ENCODE data around the gene P2RX4. TPM values are rescaled to one million over a fixed set of nuclear protein-coding genes. Genes with fewer than 3 reads are reported as not detected.

Gene P2RX4
- total RNA-seq, 2 donors from 2014 or later = 11.5 to 21.1 TPM

DNA sequence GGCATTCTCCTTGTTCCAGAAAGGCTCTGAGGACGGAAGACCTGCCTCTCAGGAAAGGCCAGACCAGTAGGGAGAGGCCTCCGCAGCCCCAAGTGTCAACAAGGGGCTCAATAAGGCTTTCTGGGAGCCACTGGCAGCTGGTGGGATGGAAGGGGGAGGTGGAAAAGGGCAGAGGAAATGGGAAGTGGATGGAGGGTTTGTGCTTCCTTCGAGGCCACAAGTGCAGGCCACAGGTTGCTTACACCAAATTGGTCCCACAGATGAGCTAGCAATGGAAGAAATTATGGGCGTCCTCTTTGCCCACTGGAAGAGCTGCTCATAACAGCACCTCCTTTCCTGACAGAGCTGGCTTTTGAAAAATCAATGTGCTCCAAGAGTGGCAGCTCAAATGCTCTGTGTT, 28.2 kb downstream of the P2RX4 start:
- no peak for DNase-seq
- Histone ChIP-seq H3K27me3 (ENCODE audit: control insufficient read depth, insufficient read depth, low read length, poor library complexity, severe bottlenecking) (no peaks in the 10 kb centered on the region), H3K4me1 (ENCODE audit: control insufficient read depth, insufficient read depth, low read length) (peaks cover 24% of the 10 kb centered on the region), H3K27ac (ENCODE audit: low read depth, low read length) (peak overlapping the region; percentile 74), H3K9ac (ENCODE audit: extremely low read depth, low read length, poor library complexity, severe bottlenecking) (no peak overlapping the region), H3K4me3 (ENCODE audit: low read length) (no peak overlapping the region), H3K36me3 (ENCODE audit: control insufficient read depth, insufficient read depth, low read length) (peaks cover 48% of the 10 kb centered on the region), H3K9me3 (ENCODE audit: control insufficient read depth, low read length) (no peaks in the 10 kb centered on the region)
- no peak overlapping the region for H3K4me3 Mint-ChIP-seq
- peaks cover 19% of the 10 kb centered on the region for H3K4me1 Mint-ChIP-seq
- H3K36me3 Mint-ChIP-seq (ENCODE audit: low read depth) = peaks cover 56% of the 10 kb centered on the region
- 78 to 90% methylated on average over 4 of the region's 4 CpGs for WGBS, 2 experiments (ENCODE audit: insufficient coverage in 1 of 2, insufficient read length in 1 of 2)
- H3K27me3 Mint-ChIP-seq (ENCODE audit: insufficient read depth) = no peaks in the 10 kb centered on the region
- TF ChIP-seq, protein P1, sequence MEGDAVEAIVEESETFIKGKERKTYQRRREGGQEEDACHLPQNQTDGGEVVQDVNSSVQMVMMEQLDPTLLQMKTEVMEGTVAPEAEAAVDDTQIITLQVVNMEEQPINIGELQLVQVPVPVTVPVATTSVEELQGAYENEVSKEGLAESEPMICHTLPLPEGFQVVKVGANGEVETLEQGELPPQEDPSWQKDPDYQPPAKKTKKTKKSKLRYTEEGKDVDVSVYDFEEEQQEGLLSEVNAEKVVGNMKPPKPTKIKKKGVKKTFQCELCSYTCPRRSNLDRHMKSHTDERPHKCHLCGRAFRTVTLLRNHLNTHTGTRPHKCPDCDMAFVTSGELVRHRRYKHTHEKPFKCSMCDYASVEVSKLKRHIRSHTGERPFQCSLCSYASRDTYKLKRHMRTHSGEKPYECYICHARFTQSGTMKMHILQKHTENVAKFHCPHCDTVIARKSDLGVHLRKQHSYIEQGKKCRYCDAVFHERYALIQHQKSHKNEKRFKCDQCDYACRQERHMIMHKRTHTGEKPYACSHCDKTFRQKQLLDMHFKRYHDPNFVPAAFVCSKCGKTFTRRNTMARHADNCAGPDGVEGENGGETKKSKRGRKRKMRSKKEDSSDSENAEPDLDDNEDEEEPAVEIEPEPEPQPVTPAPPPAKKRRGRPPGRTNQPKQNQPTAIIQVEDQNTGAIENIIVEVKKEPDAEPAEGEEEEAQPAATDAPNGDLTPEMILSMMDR (conservative IDR thresholded peaks at IDR 0.05) = no peak
- no peak overlapping the region for H3K27ac Mint-ChIP-seq
- no peaks in the 10 kb centered on the region for H3K9me3 Mint-ChIP-seq

DNA sequence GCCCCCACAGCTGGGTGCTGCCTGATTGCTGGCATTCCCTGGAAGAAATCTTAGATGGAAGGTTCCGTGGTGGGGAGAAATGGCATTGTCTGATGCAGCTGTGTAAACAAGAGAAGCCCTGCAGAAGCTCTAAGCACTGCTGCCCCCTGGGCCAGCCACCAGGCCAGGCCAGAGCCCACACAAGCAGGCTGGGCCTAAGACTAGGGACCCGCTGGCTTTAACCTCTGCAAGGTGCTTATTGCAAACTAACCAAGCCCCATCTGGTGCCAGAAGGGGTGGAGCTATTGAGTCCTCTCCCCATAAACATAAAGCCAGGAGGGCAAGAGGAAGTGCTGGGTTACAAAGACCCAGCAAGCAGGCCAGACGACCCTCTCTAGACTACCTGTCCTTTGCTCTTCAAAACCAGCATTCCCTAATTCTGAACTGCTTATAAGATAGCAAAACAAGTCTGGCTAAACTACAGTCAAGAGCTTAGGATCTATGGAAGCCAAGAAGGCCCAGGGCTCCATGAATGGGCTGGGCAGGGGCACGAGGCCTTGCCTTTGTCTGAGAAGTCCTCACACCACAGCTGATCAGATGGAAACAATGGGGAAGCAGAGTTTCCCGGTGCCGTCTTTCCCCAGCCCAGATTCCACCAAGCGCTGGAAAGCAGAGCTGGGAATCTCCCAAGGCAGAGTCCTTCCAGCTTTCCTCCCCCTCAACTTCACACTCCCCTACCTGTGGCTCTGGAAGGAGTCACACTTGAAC, 28.8 kb downstream of the P2RX4 start:
- peak; percentile 79 for DNase-seq
- no peaks in the 10 kb centered on the region for H3K27me3 ChIP-seq (ENCODE audit: control insufficient read depth, insufficient read depth, low read length, poor library complexity, severe bottlenecking)
- no peak overlapping the region for H3K4me3 ChIP-seq (ENCODE audit: low read length)
- 54 to 68% methylated on average over 5 to 7 of the region's 7 CpGs for WGBS, 2 experiments (ENCODE audit: insufficient coverage in 1 of 2, insufficient read length in 1 of 2)
- no peaks in the 10 kb centered on the region for H3K27me3 Mint-ChIP-seq (ENCODE audit: insufficient read depth)
- no peak overlapping the region for H3K4me3 Mint-ChIP-seq
- peak overlapping the region; percentile 74 for H3K27ac ChIP-seq (ENCODE audit: low read depth, low read length)
- TF ChIP-seq, protein P1 (conservative IDR thresholded peaks at IDR 0.05) = peak; percentile 51
- peaks cover 63% of the 10 kb centered on the region for H3K36me3 Mint-ChIP-seq (ENCODE audit: low read depth)
- peaks cover 55% of the 10 kb centered on the region for H3K36me3 ChIP-seq (ENCODE audit: control insufficient read depth, insufficient read depth, low read length)
- H3K9me3 ChIP-seq (ENCODE audit: control insufficient read depth, low read length) = no peaks in the 10 kb centered on the region
- H3K27ac Mint-ChIP-seq = peak overlapping the region; percentile 90
- H3K9ac ChIP-seq (ENCODE audit: extremely low read depth, low read length, poor library complexity, severe bottlenecking) = peak overlapping the region; percentile 16
- no peaks in the 10 kb centered on the region for H3K9me3 Mint-ChIP-seq
- peaks cover 19% of the 10 kb centered on the region for H3K4me1 Mint-ChIP-seq
- H3K4me1 ChIP-seq (ENCODE audit: control insufficient read depth, insufficient read depth, low read length) = peaks cover 24% of the 10 kb centered on the region

DNA sequence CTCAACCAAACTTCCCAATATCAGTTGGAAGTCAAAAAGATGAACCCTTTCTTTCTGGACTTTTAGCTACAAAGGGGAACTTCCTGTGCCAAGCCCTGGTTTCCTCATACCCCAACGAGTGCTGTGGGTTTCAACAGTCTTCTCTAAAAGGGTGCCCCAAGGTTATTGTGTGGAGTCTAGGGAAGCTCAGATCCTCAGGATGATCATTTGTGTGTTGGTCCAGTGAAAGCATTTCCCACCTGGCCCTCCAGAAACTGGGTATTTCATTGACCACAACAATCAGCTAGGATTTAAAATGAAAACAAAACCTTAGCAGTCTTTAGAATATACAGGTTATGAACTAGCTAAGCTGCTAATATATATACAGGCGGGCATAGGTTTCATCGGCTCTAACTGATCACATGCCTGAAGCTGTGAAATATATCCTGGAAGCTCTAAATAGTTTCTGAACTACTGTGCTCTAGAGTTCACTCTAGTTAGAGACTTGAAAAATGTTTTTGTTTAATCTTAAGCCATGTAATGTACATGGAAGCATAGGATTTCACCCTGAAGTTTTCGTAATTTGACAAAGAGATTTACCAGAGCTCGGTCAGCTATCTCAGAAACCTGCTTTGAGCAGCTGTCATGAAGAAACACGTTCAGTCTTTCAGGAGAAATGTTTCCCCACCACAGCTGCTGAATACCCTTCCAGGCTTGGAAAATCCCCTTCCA, 29.6 kb downstream of the P2RX4 start:
- Mint-ChIP-seq H3K4me3 (no peak overlapping the region), H3K36me3 (ENCODE audit: low read depth) (peaks cover 65% of the 10 kb centered on the region), H3K27ac (peak overlapping the region; percentile 90), H3K9me3 (no peaks in the 10 kb centered on the region), H3K4me1 (peaks cover 19% of the 10 kb centered on the region), H3K27me3 (ENCODE audit: insufficient read depth) (no peaks in the 10 kb centered on the region)
- 88 to 100% methylated on average over 5 to 6 of the region's 6 CpGs for WGBS, 2 experiments (ENCODE audit: insufficient coverage in 1 of 2, insufficient read length in 1 of 2)
- Histone ChIP-seq H3K9me3 (ENCODE audit: control insufficient read depth, low read length) (no peaks in the 10 kb centered on the region), H3K4me3 (ENCODE audit: low read length) (no peak overlapping the region), H3K36me3 (ENCODE audit: control insufficient read depth, insufficient read depth, low read length) (peaks cover 57% of the 10 kb centered on the region), H3K27me3 (ENCODE audit: control insufficient read depth, insufficient read depth, low read length, poor library complexity, severe bottlenecking) (no peaks in the 10 kb centered on the region), H3K9ac (ENCODE audit: extremely low read depth, low read length, poor library complexity, severe bottlenecking) (peak overlapping the region; percentile 16), H3K4me1 (ENCODE audit: control insufficient read depth, insufficient read depth, low read length) (peaks cover 24% of the 10 kb centered on the region), H3K27ac (ENCODE audit: low read depth, low read length) (peak overlapping the region; percentile 74)
- TF ChIP-seq, protein P1 (conservative IDR thresholded peaks at IDR 0.05) = no peak
- DNase-seq = no peak
